Endothelial cell of umbilical vein (primary cell): Measurements from ENCODE around the gene CCDC27.

Experiments used
- EZH2 ChIP-seq: IDR thresholded peaks from 2 replicates; pipeline ENCODE4 v1.6.1; 2012; ENCODE audit warnings: borderline replicate concordance, low read depth, mild to moderate bottlenecking, moderate library complexity, low read length, inconsistent platforms; ENCODE audit not compliant: severe bottlenecking
- MYC ChIP-seq: IDR thresholded peaks from one replicate; pipeline ENCODE4 v1.6.1; 2011; ENCODE audit warnings: mild to moderate bottlenecking, low read depth, low read length
- POLR2A ChIP-seq: IDR thresholded peaks from 2 replicates; pipeline ENCODE4 v1.6.1; 2012; ENCODE audit warnings: low read depth, mild to moderate bottlenecking, control low read depth, low read length
- POLR2AphosphoS5 ChIP-seq: IDR thresholded peaks from 2 replicates; pipeline ENCODE4 v1.6.1; 2012; ENCODE audit warnings: low read depth, mild to moderate bottlenecking, control low read depth, low read length, moderate library complexity; ENCODE audit not compliant: insufficient read depth
- TF ChIP-seq, protein P1 (sequence below), 2 donors: IDR thresholded peaks; 1 replicate in 1 of 2; 2 replicates in 1 of 2; pipeline ENCODE4 v1.5.1; 2011; ENCODE audit warnings: low read length in 2 of 2, mild to moderate bottlenecking in 2 of 2, moderate library complexity in 2 of 2, control low read depth in 1 of 2, inconsistent platforms in 1 of 2, low read depth in 1 of 2; ENCODE audit not compliant: insufficient read depth in 1 of 2; ENCODE audit errors: extremely low read depth in 1 of 2
- TF ChIP-seq, protein P2 (sequence below): IDR thresholded peaks from 2 replicates; pipeline ENCODE4 v1.6.1; 2011; ENCODE audit not compliant: insufficient read depth, insufficient read length

GRCh38 chr1:3819771-3820200 lies 67.5 kb downstream of the CCDC27 start:
- TF ChIP-seq POLR2A (no peak), MYC (no peak), EZH2 (no peak), POLR2AphosphoS5 (no peak)
- TF ChIP-seq, protein P1, sequence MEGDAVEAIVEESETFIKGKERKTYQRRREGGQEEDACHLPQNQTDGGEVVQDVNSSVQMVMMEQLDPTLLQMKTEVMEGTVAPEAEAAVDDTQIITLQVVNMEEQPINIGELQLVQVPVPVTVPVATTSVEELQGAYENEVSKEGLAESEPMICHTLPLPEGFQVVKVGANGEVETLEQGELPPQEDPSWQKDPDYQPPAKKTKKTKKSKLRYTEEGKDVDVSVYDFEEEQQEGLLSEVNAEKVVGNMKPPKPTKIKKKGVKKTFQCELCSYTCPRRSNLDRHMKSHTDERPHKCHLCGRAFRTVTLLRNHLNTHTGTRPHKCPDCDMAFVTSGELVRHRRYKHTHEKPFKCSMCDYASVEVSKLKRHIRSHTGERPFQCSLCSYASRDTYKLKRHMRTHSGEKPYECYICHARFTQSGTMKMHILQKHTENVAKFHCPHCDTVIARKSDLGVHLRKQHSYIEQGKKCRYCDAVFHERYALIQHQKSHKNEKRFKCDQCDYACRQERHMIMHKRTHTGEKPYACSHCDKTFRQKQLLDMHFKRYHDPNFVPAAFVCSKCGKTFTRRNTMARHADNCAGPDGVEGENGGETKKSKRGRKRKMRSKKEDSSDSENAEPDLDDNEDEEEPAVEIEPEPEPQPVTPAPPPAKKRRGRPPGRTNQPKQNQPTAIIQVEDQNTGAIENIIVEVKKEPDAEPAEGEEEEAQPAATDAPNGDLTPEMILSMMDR (IDR thresholded peaks at IDR 0.05; ENCODE audit: extremely low read depth in 1 of 2, insufficient read depth in 1 of 2, low read depth in 1 of 2, low read length in 2 of 2), result no peak
- TF ChIP-seq, protein P2, sequence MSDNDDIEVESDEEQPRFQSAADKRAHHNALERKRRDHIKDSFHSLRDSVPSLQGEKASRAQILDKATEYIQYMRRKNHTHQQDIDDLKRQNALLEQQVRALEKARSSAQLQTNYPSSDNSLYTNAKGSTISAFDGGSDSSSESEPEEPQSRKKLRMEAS, result no peak
